SU-DHL-6 (cell line): ENCODE measurements around the gene SHROOM1.

Experiments
- CTCF ChIP-seq: fragments of 200-600 bp; sonication (generic); IDR thresholded peaks from one replicate; pipeline ENCODE4 v1.5.1; 2017; ENCODE audit warnings: antibody characterized with exemption, mild to moderate bottlenecking, low read length, moderate library complexity; ENCODE audit not compliant: insufficient read depth, poor library complexity, severe bottlenecking
- EZH2phosphoT487 ChIP-seq: fragments of 200-600 bp; sonication (generic), shearing (Covaris generic); conservative IDR thresholded peaks from 2 replicates; pipeline ENCODE4 v1.6.1; 2018; ENCODE audit warnings: mild to moderate bottlenecking, antibody characterized with exemption, low read length, moderate library complexity, mixed read lengths

GRCh38 chr5:132856011-132856410 lies 25.6 kb upstream of the SHROOM1 start:
- TF ChIP-seq CTCF, result no peak
- no peak for TF ChIP-seq EZH2phosphoT487
